GM20431 (cell line): Measurements from ENCODE around the gene CRYGD.
"Not testable (repeated sequence)": the region's sequence is repeated elsewhere in the genome, so short reads cannot be mapped to it uniquely, and the experiment has no call there.

Source experiments
- in situ Hi-C: fragments of 300-500 bp; cut with MseI, MboI; formaldehyde crosslinking; loops from one replicate; pipeline ENCODE4 v1.15.0; 2020; ENCODE audit warnings: low sequenced_read_pairs; ENCODE audit not compliant: unreplicated experiment

CRYGD gene

DNA sequence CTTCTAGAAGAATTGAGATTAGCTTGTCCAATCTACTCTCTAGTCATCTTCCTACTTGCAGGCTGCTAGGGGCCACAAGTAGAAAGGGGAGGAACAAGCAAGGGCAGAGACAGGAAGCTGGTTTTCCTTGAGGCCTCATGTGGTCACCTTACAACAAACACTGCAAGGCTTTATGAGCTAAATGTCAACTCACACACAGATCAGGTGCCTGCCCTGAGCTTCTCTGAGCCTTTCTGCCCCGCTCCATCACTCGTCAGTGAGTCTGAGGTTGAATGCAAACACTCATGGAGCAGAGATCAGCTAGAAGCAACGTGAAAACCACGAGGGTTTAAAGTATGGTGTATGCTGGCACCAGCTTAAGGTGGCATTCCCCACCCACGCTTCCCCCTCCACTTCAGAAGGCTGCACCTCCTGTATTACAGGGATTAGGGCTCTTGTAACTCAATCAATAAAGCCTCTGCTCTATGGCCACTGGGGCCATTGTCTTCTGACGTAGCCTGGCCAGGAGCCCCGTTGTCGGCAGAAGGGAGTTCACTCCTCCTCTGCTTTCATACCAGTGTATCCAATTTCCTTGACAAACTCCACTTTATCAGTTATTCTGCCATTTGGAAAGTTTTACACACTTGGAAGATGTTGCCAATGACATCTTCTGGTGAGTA, 10.7 kb upstream of the CRYGD start:
- in situ Hi-C loops = no loop called here

DNA sequence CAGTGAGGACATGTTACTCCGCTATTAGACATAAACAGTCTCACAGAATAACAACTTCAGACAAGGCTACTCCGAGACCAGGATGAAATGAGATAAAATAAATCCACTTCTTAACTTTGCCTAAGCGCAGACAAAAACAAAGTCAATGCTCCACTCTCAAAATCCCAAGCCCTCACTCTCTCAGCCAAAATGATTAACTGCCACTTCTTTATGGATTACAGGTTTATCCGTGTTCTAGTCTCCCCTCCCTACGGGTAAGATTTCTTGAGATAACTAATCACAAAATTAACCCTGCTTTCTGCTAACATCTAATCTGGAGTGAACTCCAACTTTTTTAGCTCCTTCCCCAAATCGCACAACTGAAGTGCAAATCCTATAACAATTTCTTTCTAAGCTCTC, 6.4 kb upstream of the CRYGD start:
- in situ Hi-C loops = no loop called here

- in situ Hi-C loops = no loop called here
Observed at GRCh38 chr2:208129744-208130711, 5.7 kb upstream of the CRYGD start, which contains the start of gene CRYGC. CRYGC (minus strand) TSS chr2:208129828; CDS start chr2:208129792, 36 bp downstream.

DNA sequence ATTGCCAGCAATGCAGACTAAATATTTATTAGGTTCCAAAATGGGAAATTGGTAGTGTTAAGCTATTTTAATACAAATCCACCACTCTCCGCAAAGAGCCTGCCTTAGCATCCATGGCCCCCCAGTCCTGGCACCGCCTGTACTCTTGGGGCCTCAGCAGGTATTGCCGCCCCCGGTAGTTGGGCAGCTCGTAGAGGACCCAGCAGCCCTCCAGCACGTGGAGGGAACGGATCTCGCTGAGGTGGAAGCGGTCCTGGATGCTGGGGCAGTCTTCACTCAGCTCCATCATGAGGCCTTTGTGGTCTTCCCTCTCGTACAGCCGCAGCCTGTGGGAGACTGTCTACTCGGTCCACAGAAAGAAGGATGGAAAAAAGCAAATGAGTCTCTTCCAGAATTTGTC, 3.8 kb upstream of the CRYGD start:
- in situ Hi-C loops = no loop called here

DNA sequence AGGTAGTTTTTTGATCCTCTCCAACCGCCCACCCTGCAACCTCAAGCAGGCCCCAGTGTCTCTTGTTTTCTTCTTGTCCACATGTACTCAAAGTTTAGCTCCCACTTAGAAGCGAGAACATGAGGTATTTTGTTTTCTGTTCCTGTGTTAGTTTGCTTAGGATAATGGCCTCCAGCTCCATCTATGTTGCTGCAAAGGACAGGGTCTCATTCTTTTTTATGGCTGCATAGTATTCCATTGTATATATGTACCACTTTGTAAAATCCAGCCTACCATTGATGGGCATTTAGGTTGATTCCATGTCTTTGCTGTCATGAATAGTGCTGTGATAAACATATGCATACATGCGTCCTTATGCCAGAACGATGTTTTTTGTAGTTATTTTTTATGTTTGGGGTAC, 2.8 kb upstream of the CRYGD start:
- in situ Hi-C loops = no loop called here

DNA sequence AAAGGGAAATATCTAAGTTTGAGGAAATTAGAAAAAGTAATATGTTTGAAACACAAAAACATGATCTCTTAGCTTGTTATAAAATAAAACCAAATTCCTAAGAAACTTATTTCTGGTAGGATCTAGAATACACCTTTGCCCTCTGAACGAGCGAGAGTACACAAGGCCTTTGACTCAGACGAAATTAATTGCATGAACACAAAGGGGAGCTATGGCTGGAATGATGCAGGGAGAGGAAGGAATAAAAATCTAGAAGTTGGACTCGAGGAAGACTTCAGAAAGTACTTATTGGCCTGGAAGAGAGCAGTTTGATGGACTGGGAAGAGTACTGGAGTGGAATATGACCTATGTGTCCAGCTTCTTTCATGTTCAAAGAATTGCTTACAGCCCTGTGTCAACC, 927 bp upstream of the CRYGD start:
- in situ Hi-C loops = no loop called here

GRCh38 chr2:208122248-208122647, 2.1 kb downstream of the CRYGD start:
- in situ Hi-C loops = no loop called here

GRCh38 chr2:208118918-208119317, 5.4 kb downstream of the CRYGD start:
- in situ Hi-C loops = no loop called here

- in situ Hi-C loops = not testable (repeated sequence)
Observed at GRCh38 chr2:208117390-208117789, 6.9 kb downstream of the CRYGD start.

- in situ Hi-C loops = no loop called here
Observed at GRCh38 chr2:208112969-208113368, 11.4 kb downstream of the CRYGD start.

- in situ Hi-C loops = not testable (repeated sequence)
Observed at GRCh38 chr2:208112273-208112745, 12.0 kb downstream of the CRYGD start.

GRCh38 chr2:208103616-208104015, 20.7 kb downstream of the CRYGD start:
- in situ Hi-C loops = no loop called here

GRCh38 chr2:208101716-208102631, 22.4 kb downstream of the CRYGD start:
- in situ Hi-C loops = no loop called here

DNA sequence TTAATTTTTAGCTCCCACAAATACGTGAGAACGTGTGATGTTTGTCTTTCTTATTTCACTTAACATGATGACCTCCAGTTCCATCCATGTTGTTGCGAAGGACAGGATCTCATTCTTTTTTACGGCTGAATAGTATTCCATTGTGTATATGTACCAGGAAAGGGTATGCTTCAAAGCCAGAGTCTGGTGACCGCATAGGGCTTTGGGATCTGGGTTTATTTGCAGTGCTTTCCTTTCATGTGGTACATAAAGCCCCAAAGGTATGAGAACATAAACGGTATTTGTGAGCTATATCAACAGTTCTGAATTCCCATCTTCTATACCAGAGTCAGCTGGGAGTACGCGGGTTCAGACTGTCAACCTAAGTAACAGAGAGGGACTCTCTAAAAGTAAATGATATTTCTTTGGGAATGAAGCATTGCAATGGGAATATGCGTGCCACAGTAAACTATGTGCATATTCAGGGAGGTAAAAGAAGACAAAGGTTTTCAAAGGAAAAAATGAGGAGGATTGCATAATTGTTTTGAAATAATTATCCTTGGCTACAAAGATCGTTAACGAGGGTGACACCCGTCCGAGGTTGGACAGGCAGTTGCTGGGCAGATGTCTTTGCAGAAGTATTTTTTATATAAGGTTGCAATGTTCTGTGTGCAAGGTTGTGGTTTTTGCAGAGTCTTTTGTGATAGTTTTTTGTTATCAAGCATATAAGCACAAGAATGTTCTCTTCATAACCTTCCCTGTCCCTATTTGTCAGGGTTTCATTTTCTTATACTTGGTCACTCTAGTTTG, 24.4 kb downstream of the CRYGD start:
- in situ Hi-C loops = no loop called here

DNA sequence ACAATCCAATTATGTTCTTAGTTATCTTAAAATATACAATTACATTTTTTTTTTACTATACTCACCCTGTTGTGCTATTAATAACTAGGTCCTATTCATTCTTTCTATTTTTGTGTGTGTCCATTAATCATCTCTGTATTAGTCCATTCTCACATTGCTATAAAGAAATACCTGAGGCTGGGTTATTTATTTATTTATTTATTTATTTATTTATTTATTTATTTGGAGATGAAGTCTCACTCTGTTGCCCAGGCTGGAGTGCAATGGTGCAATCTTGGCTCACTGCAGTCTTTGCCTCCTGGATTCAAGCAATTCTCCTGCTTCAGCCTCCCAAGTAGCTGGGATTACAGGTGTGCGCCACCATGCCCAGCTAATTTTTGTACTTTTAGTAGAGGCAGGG, 25.6 kb downstream of the CRYGD start:
- in situ Hi-C loops = not testable (repeated sequence)

- in situ Hi-C loops = no loop called here
Observed at GRCh38 chr2:208098267-208098666, 26.1 kb downstream of the CRYGD start.

- in situ Hi-C loops = no loop called here
Observed at GRCh38 chr2:208097801-208098200, 26.5 kb downstream of the CRYGD start.

DNA sequence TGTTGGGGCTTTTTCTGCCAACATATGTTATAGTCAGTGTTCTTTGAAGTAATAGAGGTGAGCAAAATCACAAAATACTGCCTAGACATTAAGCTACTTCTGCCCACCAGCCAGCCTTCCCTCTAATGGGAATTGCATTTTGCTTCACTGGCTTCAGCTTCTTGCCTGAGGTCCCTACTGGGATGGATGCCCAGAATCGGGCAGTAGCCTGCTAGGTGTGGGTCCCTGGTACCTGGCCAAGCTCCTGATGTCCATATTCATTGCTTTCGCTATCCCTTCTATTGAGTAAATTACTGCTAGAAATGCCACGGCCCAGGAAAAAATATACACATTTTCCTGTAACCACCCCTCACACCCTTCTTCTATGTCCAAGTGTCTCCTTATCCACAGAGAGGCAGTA, 27.0 kb downstream of the CRYGD start:
- in situ Hi-C loops = no loop called here

GRCh38 chr2:208096080-208096479, 28.2 kb downstream of the CRYGD start:
- in situ Hi-C loops = no loop called here
